Ishikawa (cell line): ENCODE results near the gene GNG7.

ENCODE experiments used
- CEBPB ChIP-seq: IDR thresholded peaks from 2 replicates; pipeline ENCODE4 v1.6.1; 2012
- CREB1 ChIP-seq: IDR thresholded peaks from 2 replicates; pipeline ENCODE4 v1.6.1; 2012; ENCODE audit warnings: low read depth
- EGR1 ChIP-seq: IDR thresholded peaks from 2 replicates; pipeline ENCODE4 v1.6.1; 2012
- EP300 ChIP-seq: IDR thresholded peaks from 2 replicates; pipeline ENCODE4 v1.6.1; 2012; ENCODE audit warnings: borderline replicate concordance
- FOXM1 ChIP-seq: IDR thresholded peaks from 2 replicates; pipeline ENCODE4 v1.6.1; 2012; ENCODE audit warnings: low read depth, borderline replicate concordance
- NFIC ChIP-seq: IDR thresholded peaks from 2 replicates; pipeline ENCODE4 v1.6.1; 2012
- RAD21 ChIP-seq: IDR thresholded peaks from 2 replicates; pipeline ENCODE4 v1.6.1; 2012; ENCODE audit warnings: low read depth
- TAF1 ChIP-seq: IDR thresholded peaks from 2 replicates; pipeline ENCODE4 v1.6.1; 2012; ENCODE audit warnings: low read depth, mild to moderate bottlenecking
- TCF12 ChIP-seq: IDR thresholded peaks from 2 replicates; pipeline ENCODE4 v1.6.1; 2012; ENCODE audit warnings: low read depth
- TEAD4 ChIP-seq: IDR thresholded peaks from 2 replicates; pipeline ENCODE4 v1.6.1; 2012
- YY1 ChIP-seq: IDR thresholded peaks from 2 replicates; pipeline ENCODE4 v1.6.1; 2012; ENCODE audit warnings: low read depth
- ZBTB7A ChIP-seq: IDR thresholded peaks from 2 replicates; pipeline ENCODE4 v1.6.1; 2012; ENCODE audit warnings: low read depth
- TF ChIP-seq, protein P1 (sequence below): IDR thresholded peaks from 2 replicates; pipeline ENCODE4 v1.6.1; 2012; ENCODE audit warnings: low read depth, mild to moderate bottlenecking
- TF ChIP-seq, protein P2 (sequence below): IDR thresholded peaks from 2 replicates; pipeline ENCODE4 v1.6.1; 2012
- TF ChIP-seq, protein P3 (sequence below): IDR thresholded peaks from 2 replicates; pipeline ENCODE4 v1.6.1; 2012

Gene GNG7

DNA sequence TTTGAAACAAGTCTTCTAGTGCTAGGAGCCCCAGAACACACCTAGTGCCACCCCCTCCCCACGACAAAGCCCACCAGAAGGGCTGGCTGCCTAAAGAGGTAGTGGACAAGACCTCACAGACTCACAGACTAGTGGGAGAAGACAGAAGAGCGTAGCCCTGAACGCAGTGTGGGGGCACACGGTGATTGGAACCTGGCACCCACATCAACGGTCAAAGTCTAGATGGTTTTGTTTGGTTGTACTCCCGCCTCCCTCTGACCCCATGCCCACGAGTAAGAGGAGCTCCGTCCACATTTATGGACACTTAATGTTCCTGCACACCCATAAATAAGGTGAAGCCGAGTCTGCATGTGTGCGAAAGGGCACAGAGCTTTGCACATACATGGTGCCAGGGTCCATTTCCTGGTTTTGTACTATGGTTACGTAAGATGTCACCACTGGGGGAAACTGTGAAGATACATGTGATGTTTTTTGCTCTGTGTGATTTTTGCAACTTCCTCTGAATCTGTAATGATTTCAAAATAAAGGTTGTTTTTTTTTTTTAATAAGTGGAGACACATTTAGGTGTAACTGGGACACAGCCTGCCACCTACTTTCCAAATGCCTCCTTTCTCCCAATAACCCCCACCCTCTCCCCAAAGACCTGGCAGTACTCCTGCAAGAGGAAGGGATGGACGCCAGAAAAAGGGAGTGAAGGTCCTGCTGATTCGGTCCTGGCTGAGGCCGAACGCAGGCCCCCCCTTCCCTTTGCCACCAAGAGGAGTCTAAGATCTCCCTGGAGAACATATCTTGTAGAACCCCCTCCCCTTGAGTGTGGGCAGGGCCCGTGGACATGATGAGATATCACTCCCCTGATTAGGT, 72.8 kb downstream of the GNG7 start:
- TF ChIP-seq EGR1 (no peak), TCF12 (no peak), TAF1 (no peak), NFIC (no peak), CREB1 (no peak), ZBTB7A (no peak), EP300 (no peak), FOXM1 (no peak), TEAD4 (no peak), CEBPB (no peak), RAD21 (no peak), YY1 (no peak)
- TF ChIP-seq, protein P1, sequence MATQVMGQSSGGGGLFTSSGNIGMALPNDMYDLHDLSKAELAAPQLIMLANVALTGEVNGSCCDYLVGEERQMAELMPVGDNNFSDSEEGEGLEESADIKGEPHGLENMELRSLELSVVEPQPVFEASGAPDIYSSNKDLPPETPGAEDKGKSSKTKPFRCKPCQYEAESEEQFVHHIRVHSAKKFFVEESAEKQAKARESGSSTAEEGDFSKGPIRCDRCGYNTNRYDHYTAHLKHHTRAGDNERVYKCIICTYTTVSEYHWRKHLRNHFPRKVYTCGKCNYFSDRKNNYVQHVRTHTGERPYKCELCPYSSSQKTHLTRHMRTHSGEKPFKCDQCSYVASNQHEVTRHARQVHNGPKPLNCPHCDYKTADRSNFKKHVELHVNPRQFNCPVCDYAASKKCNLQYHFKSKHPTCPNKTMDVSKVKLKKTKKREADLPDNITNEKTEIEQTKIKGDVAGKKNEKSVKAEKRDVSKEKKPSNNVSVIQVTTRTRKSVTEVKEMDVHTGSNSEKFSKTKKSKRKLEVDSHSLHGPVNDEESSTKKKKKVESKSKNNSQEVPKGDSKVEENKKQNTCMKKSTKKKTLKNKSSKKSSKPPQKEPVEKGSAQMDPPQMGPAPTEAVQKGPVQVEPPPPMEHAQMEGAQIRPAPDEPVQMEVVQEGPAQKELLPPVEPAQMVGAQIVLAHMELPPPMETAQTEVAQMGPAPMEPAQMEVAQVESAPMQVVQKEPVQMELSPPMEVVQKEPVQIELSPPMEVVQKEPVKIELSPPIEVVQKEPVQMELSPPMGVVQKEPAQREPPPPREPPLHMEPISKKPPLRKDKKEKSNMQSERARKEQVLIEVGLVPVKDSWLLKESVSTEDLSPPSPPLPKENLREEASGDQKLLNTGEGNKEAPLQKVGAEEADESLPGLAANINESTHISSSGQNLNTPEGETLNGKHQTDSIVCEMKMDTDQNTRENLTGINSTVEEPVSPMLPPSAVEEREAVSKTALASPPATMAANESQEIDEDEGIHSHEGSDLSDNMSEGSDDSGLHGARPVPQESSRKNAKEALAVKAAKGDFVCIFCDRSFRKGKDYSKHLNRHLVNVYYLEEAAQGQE: no peak
- TF ChIP-seq, protein P2, sequence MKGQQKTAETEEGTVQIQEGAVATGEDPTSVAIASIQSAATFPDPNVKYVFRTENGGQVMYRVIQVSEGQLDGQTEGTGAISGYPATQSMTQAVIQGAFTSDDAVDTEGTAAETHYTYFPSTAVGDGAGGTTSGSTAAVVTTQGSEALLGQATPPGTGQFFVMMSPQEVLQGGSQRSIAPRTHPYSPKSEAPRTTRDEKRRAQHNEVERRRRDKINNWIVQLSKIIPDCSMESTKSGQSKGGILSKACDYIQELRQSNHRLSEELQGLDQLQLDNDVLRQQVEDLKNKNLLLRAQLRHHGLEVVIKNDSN: no peak
- TF ChIP-seq, protein P3, sequence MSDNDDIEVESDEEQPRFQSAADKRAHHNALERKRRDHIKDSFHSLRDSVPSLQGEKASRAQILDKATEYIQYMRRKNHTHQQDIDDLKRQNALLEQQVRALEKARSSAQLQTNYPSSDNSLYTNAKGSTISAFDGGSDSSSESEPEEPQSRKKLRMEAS: no peak

DNA sequence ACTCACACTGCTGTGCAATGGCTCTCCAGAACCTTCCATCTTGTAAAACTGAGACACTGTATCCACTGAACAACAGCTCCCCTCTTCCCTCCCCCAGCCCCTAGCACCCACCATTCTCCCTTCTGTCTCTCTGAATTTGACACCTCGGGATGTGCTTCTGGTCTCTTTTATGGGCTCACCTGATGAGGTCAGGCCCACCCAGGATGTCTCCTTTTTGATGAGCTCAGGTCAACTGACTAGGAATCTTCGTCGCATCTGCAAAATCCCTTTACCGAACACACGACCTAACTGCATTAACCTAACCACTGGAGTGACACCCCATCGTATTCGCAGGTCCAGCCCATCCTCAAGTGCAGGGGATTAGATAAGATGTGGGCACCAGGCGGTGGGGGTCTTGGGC, 73.9 kb downstream of the GNG7 start:
- TF ChIP-seq, protein P3: no peak
- TF ChIP-seq CEBPB: no peak
- TF ChIP-seq TAF1: no peak
- TF ChIP-seq RAD21: no peak
- TF ChIP-seq, protein P1: no peak

DNA sequence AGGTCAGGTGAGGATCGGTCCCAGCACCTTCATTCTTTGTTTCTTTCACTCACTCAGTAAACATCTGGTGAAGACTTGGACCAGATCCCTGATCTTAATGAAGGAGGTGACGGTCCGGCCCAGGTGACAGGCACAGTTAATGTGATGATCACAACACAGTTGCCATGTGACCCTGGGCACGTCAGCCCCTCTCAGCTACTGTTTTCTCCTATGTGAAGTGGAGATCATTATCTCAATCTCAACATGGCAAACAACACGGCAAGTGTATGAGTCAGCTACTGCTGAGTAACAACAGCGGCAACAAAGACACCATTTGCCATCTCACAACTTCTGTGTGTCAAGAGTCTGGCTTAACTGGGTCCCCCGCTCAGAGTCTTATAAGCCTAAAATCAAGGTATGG, 74.6 kb downstream of the GNG7 start:
- TF ChIP-seq CEBPB: no peak
- TF ChIP-seq TEAD4: no peak
- no peak for TF ChIP-seq EGR1
- TF ChIP-seq CREB1: no peak
- TF ChIP-seq FOXM1: no peak
- TF ChIP-seq, protein P2: no peak
- TF ChIP-seq RAD21: no peak
- TF ChIP-seq, protein P3: no peak
- no peak for TF ChIP-seq ZBTB7A
- TF ChIP-seq, protein P1: no peak
- TF ChIP-seq TAF1: no peak
- TF ChIP-seq EP300: no peak

DNA sequence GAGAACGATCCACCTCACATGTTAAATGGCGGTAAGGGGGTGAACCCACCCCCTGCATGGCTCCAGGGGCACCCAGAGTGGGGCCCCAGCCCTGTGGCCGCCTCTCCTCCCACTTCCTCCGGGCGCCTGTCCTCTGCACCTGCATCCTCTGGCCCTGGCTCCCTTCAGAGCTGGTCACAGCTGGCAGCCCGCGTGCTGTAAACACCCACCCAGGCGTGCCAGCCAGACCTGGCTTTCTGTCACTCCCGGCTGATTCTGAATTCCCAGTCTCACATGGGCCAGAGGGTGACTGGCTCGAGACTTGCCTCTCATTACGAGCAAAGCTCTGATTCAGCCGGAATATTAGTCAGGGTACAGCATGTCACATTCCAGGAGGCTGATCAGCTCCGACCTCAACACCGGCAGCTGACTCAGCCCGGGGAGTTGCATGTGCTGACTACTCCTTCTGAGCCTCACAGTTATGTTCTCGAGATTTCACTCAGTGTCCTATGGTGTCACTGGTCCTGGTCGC, 75.1 kb downstream of the GNG7 start:
- TF ChIP-seq TAF1: no peak
- TF ChIP-seq EGR1: no peak
- TF ChIP-seq FOXM1: peak; percentile 42; the same call in 1 of the 2 replicates
- TF ChIP-seq, protein P2: peak; percentile 39; the same call in 1 of the 2 replicates
- peak; percentile 74 for TF ChIP-seq NFIC
- TF ChIP-seq TEAD4: peak; percentile 88
- TF ChIP-seq, protein P3: peak; percentile 89
- TF ChIP-seq RAD21: no peak
- peak; percentile 91 for TF ChIP-seq TCF12
- peak; percentile 71; the same call in 1 of the 2 replicates for TF ChIP-seq EP300
- TF ChIP-seq ZBTB7A: peak; percentile 65; the same call in 1 of the 2 replicates
- TF ChIP-seq YY1: no peak
